Stimulated activated CD8-positive, alpha-beta memory T cell treated with anti-CD3 and anti-CD28 coated beads, Interleukin-12 subunit alpha, Interleukin-12 subunit beta, amount 100 ng/mL, for 24 hours (primary cell): ENCODE data around the gene CPLANE2.
"Not testable (repeated sequence)": the region's sequence is repeated elsewhere in the genome, so short reads cannot be mapped to it uniquely, and the experiment has no call there.

Source experiments
- DNase-seq: peaks from one replicate; pipeline ENCODE4 v3.0.0-alpha.2; 2020; ENCODE audit errors: extremely low read depth

CPLANE2 gene

DNA sequence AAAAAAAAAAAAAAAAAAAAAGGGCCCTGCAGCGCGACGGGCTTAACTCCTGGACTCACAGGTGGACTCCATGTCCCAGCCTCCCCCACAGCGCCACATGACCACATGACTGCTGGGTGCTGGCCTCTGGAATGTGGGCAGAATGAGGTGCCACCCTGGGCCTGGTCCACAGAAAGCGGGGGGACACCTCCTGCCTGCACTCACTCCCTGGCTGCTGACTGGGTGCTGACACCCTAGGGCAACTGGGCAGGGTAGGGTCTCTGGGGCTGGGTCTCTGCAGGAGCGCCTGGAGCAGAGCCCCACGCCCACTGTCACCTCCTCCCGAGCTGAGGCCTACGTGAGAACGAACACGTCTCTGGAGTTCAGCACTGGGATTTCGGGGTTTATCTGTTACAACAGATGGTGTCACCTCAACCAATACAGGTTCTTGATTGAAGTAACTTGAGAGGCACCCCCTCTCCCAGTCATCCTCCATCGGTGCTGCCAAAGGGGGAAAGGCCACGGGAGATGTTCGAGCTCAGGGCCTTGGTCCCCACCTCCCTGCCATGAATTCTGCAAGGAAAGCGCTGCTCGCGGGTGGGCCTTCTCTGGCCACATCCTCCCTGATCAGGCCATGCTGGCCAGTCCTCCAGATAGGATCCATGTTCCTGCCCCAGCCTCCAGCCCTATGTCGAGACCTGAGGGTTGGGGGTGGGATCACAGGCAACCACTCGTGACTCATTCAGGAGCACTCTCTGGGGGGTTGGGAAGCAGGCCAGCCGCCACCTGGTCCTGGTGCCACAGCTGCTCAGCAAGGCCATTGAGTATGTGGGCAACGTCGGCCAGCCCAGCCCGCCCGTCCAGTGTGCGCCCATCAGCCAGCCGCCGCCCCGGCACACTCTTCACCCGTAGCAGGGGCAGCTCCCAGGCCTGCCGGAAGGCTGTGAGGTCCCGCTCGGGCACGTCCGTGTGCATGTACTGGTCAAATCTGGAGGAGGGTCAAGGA is 5.4 kb downstream of the CPLANE2 start:
- no peak for DNase-seq

DNA sequence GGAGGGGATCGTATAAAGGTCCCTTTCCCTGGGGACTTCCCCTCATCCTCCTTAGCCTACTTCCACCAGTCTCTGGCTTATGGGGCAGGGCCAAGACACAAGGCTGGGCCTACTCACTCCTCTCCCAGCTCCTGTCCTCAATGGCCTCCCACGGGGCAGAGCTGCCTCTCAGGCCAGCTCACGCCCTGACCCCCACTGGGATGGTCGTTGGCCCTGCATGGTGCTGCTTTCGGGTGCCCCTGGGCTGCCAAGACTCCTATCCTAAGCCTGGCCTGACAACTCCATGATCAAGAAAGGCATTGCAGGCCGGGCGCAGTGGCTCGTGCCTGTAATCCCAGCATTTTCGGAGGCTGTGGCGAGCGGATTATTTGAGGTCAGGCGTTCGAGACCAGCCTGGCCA is 6.2 kb downstream of the CPLANE2 start:
- DNase-seq = no peak

DNA sequence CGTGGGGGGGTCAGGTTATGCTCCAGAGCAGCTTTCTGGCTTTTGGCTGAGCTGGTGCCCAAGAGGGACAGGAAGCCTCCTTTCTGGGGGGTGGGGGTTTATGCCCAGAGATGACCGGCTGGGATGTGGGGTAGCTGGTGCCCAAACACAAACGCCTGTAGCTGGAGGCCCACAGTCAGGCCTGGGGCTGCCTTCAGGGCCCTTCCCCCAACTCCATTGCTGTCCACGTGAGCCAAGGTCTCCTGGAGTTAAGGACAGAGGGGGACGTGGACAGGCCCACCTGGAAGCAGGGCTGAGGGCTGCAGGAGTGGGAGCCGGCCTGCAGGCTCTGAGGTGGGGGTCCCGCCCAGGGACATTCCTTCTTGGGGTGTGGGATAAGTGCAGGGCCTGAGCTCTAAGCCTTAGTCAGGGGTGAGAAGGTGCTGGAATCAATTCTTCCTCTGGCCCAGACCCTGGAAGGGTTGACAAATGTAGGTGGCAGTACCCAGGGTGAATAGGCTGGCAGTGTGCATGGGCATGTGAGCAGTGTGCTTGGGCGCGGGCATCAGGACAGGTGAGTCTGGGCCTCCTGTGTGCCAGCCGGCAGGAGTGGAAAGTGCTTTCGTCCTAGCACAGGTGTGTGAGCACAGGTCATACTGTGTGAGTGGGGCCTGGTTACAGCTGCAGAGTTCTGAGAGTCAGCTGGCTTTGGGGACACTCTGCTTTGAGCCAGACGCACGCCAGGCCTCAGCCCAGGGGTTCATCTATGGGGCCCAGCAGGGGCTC is 6.8 kb downstream of the CPLANE2 start:
- no peak for DNase-seq

DNA sequence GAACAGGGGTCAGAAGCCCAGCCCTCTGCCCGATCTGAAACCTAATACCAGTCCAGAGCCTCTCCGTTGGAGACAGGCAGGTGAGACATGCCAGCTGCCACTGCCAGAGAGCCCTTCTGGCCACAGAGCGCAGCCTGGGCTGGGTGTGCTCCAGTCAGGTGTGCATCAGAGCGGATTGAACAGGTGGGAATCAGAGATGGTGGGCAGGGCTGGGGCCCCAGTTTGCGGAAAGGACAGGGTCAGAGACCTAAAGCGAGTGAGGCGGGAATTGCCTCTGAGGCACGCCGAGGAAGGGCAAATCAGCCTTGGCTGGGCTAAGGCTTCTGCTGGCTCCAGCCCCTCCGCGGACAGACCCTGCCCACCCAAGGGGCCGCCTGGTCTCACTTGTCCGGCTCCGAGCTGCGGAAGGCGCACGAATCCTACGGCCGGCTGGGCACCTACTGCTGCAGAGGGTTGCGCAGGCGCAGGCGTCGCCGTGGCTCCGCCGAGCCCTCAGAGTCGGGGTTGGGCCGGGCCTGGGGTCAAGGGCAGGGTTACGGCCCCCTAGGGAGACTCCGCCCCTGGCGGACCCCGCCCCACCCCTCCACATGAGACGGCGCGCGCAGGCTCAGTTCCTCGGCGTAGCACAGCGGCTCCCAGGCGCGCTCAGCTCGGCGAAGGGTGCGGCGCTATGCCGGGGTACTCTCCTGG is 10.3 kb downstream of the CPLANE2 start:
- no peak for DNase-seq

DNA sequence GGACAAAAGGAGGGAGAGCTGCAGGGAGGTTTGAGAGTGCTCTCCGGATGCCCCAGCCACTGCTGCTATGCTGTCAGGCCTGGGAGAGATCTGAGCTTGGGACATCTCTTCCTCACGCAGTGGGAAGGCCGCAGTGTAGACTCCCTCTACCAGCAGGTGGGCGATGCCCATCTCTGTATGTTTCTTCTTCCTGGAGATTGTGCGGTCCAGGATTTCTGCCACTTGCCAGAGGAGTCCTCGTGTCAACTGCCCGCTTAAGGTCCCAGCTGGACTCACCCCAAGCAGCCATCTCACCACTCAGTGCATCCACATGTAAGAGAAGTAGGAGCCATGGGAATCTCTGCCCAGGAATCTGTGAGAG is 10.9 kb downstream of the CPLANE2 start:
- no peak for DNase-seq

DNA sequence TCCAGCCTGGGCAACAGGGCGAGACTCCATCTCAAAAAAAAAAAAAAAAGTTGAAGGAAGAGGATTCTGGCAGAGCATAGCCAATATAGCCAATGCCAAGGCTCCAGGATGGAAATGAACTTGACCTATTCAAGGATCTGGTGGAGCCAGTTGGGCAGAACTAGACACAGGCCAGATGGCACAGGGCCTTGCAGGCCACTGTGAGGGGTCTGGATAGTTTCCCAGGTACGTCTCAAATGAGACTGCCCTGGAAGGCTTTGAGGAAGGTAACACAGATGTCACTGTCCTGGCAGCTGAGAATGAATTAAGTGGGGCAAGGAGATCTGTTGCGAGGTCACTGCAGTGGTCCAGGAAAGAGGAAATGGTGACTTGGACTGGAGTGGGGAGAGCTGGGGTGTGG is 12.5 kb downstream of the CPLANE2 start:
- no peak for DNase-seq

DNA sequence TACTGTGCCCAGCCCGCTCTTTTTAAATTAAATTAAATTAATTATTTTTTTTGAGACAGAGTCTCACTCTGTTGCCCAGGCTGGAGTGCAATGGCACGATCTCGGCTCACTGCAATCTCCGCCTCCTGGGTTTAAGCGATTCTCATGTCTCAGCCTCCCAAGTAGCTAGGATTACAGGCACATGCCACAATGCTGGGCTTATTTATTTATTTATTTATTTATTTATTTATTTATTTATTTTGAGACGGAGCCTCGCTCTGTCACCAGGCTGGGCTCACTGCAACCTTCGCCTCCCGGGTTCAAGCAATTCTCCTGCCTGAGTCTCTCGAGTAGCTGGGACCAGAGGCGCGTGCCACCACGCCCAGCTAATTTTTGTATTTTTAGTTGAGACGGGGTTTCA is 14.3 kb downstream of the CPLANE2 start:
- not testable (repeated sequence) for DNase-seq

DNA sequence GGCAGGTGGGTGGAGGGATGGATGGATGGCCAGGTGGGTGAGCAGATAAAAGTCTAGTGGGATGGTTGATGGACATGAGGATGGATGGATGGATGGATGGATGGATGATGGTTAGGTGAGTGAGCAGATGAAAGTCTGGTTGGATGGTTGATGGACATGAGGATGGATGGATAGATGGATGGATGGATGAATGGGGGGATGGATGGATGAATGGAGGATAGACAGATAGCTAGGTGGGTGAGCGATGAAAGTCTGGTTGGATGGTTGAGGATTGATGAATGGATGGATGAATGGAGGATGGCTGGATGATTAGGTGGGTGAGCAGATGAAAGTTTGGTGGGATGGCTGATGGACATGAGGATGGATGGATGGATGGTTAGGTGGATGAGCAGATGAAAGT is 15.5 kb downstream of the CPLANE2 start:
- DNase-seq = no peak

DNA sequence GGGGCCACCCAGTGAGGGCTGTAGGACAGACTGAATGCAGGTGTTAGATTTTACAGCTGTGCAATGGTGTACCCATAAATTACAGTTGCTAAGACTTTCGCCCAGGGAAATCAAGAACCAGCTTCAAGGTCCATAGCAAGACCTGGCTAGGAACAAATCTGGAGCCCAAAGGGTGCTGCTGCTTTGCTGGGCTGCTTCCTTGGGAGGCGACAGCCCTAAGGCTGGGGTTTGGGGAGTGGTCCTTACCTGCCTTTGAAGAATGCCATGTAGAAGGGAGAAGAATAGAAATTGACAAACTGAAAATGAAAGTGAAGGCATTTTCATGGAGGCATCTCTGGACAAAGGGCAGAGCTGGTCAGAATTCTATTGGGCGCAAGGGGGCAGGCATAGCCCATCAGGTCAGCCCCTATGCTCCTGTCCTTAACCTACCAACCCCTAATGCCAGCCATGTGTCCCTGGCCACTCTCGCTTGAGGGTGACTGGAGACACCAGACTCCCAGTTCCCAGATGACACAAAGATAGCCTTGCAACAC is 16.9 kb downstream of the CPLANE2 start:
- no peak for DNase-seq

DNA sequence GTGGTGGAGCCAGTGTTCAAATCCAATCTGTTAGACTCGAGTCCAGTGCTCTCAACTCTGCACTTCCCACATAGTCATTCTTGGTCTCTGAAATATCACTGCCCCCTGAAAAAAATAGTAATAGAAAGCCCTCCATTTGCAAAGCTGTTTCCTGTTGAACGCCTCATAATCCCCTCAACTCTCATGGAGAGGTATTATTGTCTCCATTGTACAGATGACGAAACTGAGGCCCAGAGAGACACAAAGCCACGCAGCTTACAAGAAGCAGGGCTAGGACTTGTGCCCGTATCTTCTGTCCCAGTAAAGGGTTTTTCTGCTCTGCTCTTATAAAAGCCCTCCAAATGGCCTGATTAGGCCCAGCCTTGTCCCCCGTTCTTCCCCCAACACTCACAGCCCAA is 18.3 kb downstream of the CPLANE2 start:
- no peak for DNase-seq

DNA sequence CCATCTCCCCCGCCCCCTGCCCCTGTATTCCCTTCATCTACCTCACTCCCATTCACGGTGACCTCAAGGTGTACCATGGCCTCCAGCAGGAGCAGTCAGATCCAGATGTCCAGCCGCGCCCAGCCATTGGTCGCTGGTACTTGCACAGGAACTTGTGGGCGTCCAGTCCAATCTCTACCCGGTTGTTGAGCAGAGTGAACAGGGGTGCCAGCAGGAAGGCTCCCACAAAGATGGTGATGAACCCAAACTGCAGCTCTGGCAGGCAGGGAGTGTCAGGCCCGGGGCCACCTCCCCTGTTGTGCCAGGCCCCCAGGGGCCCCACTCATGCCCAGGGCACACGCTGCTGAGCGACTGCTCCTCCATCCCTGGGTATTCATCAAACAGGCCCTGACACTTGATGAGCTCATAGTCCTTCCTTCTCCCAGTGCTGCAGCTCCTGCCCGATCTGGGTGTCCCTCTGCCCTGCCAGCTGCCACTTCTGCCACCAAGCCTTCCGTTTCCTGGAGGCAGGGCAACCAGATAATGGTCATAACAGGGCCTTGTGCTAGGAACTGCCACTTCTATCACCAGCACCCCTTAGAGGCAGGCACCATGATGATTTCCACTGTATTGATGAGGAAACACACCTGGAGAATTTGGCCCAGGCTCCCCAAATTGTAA is 18.8 kb downstream of the CPLANE2 start:
- no peak for DNase-seq

DNA sequence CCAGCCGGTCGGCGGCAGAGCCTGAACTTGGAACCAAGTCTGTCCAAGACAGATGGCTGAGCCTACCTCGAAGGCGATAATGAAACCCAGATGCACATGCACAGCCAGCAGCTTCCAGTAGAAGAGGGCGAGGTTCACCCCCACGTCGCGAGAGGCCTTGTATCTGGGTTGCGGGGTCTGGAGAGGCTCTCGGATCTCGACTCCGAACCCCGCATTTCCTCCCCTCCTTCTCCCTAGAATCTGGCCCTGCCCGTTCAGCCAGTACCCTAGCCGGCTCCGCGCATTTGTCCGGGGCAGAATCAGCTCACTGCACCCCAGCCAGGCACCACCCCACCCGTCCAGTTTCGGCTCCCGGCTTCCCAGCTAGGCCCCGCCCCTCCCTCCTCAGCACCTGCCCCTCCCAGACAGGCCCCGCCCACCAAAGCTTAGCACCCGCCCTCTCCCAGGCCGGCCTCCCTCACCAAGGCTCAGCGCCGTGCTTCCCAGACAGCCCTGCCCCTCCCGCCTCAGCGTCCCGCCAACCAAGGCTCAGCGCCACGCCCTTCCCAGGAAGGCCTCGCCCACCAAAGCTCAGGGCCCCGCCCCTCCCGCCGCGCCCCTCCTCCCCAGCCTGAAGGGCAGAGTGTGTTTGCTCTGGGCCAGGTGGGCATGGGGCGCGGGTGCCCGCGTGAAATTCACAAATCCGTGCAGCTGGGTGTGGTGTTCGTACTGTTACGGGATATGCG is 19.8 kb downstream of the CPLANE2 start:
- peak; percentile 80 for DNase-seq

DNA sequence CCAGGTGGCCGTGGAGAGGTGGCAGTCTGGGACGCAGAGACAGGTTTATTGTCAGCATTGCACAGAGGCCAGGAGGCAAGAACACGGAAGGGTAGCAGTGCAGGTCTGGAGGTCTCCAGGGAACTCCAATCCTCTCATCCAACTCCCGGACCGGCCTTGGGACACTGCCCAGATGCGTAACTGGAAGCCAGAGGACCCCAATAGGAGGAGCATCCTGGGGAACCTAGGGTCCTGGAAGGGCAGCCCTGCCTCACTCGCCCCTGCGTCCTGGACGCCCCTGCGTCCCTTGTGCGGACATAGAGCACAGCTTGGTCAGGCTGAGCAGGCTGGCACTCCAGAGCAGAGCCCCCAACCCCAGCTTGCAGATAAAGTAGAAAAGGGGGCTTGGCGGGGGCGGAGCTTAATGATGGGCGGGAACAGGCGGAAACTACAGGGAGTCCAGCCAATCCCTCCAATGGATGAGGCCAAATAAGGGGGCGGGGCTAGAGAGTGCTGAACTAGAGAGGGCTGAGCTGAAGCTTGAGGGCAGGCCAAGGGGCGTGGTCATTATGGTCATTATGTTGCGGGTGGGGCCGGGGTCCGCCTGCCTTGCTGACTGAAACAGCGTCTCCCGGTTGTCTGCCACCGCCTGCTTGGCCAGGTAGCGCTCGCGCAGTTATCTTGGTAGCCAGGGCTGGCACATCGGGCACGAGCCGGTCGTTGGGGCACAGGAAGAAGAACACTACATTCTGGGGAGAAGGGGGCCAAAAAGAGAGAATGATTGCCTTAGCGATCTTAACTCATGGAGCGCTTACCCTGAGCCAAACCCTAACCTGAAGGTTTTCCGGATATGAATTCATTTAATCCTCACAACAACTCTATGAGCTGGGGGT is 20.9 kb downstream of the CPLANE2 start:
- no peak for DNase-seq

DNA sequence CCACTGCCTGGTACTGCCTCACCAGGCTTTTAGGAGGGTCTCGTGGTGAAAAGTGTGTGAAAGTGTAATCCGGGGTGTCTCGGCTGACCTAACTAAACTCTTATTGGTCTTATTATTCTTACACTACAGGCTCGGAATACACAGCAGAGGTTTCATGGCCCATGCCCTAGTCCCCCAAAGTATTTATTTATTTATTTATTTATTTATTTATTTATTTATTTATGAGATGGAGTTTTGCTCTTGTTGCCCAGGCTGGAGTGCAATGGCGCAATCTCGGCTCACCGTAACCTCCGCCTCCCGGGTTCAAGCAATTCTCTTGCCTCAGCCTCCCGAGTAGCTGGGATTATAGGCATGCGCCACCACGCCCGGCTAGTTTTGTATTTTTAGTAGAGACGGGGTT is 21.7 kb downstream of the CPLANE2 start:
- DNase-seq = not testable (repeated sequence)

DNA sequence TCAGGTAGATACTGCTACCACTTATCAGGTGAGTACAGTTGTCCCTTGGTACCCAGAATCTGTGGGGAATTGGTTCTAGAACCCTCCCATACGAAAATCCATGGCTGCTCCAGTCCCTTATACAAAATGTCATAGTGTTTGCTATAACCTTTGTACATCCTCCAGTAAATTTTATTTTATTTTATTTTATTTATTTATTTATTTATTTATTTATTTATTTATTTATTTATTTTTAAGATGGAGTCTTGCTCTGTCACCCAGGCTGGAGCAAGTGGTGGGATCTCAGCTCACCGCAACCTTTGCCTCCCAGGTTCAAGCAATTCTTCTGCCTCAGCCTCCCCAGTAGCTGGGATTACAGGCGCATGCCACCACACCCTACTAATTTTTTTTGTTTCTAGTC is 23.4 kb downstream of the CPLANE2 start:
- not testable (repeated sequence) for DNase-seq

DNA sequence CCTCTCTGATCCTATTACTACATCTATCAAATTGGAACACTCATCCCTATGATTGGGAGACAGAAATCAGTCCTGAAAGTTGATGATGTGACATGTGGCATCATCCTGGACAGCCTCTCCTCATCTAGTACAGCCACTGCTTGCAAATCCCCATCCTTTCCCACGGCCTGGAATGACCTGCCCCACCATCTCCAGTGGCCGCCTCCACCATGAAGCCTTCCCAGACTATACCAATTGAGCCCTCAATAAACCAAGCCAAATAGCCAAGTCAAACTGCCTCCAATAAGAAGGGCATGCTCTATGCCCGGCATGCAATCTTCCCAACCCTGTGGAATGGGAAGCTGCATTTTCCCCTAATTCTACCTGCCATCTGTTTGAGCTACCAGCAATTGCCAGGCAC is 24.0 kb downstream of the CPLANE2 start:
- no peak for DNase-seq

DNA sequence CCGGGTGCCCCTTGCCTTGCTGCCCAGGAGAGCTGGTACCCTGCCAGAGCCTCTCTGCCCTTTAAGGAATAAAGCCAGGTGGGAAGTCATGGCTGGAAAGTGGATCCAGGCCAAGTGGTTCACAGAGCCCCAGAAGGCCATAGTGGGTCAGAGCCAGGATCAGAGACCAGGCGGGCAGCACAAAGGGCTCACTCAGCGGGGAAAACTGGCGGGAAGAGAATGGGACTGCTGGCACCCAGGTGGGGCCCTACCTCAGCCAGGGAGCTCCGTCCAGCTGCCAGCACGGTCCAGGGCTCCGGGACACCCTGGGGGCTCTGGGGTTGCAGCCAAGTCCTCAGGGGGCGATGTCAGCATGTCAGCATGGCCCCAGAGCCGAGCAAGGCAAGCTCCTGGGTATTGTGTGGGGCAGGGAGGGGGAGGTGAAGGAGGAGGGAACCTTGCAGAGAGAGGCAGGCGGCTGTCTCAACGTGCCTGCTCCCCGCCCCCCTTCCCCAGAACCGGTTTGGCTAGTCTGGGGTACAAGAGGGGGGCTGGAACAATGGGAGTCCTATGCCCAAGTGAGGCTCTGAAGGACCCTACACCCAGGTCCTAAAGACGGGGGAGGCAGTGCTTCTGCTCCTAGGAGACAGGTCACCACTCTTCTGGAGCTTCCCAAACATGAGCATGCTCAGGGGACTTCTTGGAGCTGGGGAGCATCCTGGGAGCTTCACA is 24.6 kb downstream of the CPLANE2 start, which contains the start of gene ARHGEF19:
Gene ARHGEF19, minus strand, starts transcription at position 402 of the 711 bp plus-strand sequence. CDS start 3,598 bp downstream, outside the sequence.
- DNase-seq = no peak

DNA sequence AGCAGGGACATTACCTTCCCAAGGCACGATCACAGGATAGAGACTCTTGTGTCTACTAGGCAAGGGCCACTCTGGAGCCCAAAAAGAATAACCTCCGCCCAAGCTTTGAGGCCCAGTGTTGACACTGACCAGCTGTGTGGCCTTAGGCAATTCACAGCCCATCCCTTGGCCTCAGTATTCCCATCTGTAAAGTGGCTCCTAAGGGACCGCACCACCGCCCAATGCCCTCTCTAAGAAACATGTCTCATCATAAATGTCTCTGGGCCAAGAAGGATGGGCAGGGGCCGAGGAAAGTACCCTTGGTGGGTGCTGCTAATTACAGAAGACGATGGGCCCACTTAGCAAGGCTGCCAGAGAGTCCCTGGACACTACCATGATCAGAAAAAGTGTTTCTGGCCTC is 25.2 kb downstream of the CPLANE2 start:
- no peak for DNase-seq

DNA sequence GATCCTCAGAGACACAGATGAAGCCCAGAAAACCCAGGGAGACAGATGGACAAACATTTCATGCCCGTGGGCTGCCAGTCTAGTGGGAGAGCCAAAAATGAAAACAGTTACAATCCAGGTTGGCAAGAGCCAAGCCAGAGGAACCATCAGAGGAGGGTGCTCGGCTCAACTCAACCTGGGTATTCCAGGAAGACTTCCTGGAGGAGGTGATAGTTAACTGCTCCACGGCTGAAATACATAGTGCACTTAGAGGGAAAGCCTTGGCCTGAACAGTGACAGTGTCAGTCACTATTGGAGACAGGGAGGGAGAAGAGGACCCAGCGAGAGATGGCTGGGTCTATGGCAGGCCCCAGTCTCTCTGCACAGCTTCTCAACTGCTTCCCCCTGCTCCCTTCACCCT is 26.4 kb downstream of the CPLANE2 start:
- DNase-seq = no peak
